Activated B cell treated with CpG ODN at 0.5 μM for 24 hours (primary cell): ENCODE measurements around the gene TIMM17B. TPM values are rescaled to one million over a fixed set of nuclear protein-coding genes. Genes with fewer than 3 reads are reported as not detected.

Experiments used
- ATAC-seq: fragments of 200-7000 bp; cut with Tn5 transposase; one replicate; pipeline ENCODE4 v1.10.0; 2021; ENCODE audit warnings: low read depth, mild to moderate bottlenecking, moderate library complexity
- CTCF ChIA-PET: fragments of 350-600 bp; sonication (Branson Sonifier 250); formaldehyde crosslinking; loops from one replicate; lab custom pipeline; 2021; ENCODE audit warnings: antibody characterized with exemption; lab: Charles Lee
- POLR2A ChIA-PET: fragments of 350-600 bp; sonication (Branson Sonifier 250); formaldehyde crosslinking; loops from one replicate; lab custom pipeline; 2021; ENCODE audit warnings: antibody characterized with exemption; lab: Charles Lee
- DNase-seq: peaks from one replicate; pipeline ENCODE4 v3.0.0; 2022
- H3K27ac Mint-ChIP-seq: one replicate; pipeline ENCODE4 v1.8.0; 2020; ENCODE audit warnings: mixed read lengths
- H3K27me3 Mint-ChIP-seq: one replicate; pipeline ENCODE4 v1.8.0; 2021; ENCODE audit warnings: mixed read lengths
- H3K36me3 Mint-ChIP-seq: one replicate; pipeline ENCODE4 v1.8.0; 2021; ENCODE audit warnings: low read depth, mixed read lengths
- H3K4me1 Mint-ChIP-seq: one replicate; pipeline ENCODE4 v1.8.0; 2021; ENCODE audit warnings: mixed read lengths
- H3K4me3 Mint-ChIP-seq: one replicate; pipeline ENCODE4 v1.8.0; 2020; ENCODE audit warnings: mild to moderate bottlenecking, mixed read lengths
- H3K9me3 Mint-ChIP-seq: one replicate; pipeline ENCODE4 v1.8.0; 2020; ENCODE audit warnings: mixed read lengths
- CTCF ChIP-seq: fragments of 200-600 bp; IDR thresholded peaks from one replicate; pipeline ENCODE4 v1.8.0; 2022; ENCODE audit warnings: antibody characterized with exemption, mild to moderate bottlenecking
- intact Hi-C: fragments of 100-400 bp; cut with micrococcal nuclease; formaldehyde crosslinking; loops from one replicate; pipeline ENCODE4 v1.15.1; 2024
- total RNA-seq: library from RNA; stranded (reverse); gene quantifications from 2 replicates; pipeline ENCODE4 v1.2.3, GENCODE V29; 2022

Gene TIMM17B
- total RNA-seq, 1 donor from 2014 or later, result 47.8 TPM

GRCh38 chrX:48904180-48904579 lies 6.6 kb upstream of the TIMM17B start:
- Mint-ChIP-seq H3K27ac (no peak overlapping the region), H3K9me3 (no peaks in the 10 kb centered on the region), H3K36me3 (peaks cover 51% of the 10 kb centered on the region), H3K4me3 (no peak overlapping the region), H3K4me1 (peaks cover 3% of the 10 kb centered on the region), H3K27me3 (no peaks in the 10 kb centered on the region)
- no peak for DNase-seq
- no peak for ATAC-seq
- CTCF ChIA-PET, result no interaction called here
- intact Hi-C loops, result no loop called here
- TF ChIP-seq CTCF, result no peak
- POLR2A ChIA-PET, result interaction anchor here (0.6 to 2.0 kb wide), 2 partner anchors 8 to 9 kb away, joined by 11 to 12 read pairs; partner anchors contain the start of gene SLC35A2

- intact Hi-C loops, result no loop called here
- Mint-ChIP-seq H3K9me3 (no peaks in the 10 kb centered on the region), H3K4me1 (peaks cover 6% of the 10 kb centered on the region), H3K36me3 (peaks cover 45% of the 10 kb centered on the region), H3K27me3 (no peaks in the 10 kb centered on the region), H3K27ac (no peak overlapping the region), H3K4me3 (no peak overlapping the region)
- DNase-seq (no peak), ATAC-seq (no peak)
- ChIA-PET POLR2A (interaction anchor here (2.0 kb wide), 1 partner anchor 9 kb away, joined by 12 read pairs; the partner anchor contains the start of gene SLC35A2), CTCF (no interaction called here)
- TF ChIP-seq CTCF, result no peak
Observed at GRCh38 chrX:48903290-48903689, 5.7 kb upstream of the TIMM17B start.

GRCh38 chrX:48902776-48903175 lies 5.2 kb upstream of the TIMM17B start:
- Mint-ChIP-seq H3K27me3 (no peaks in the 10 kb centered on the region), H3K4me3 (no peak overlapping the region), H3K27ac (no peak overlapping the region), H3K36me3 (peaks cover 49% of the 10 kb centered on the region), H3K4me1 (peaks cover 9% of the 10 kb centered on the region), H3K9me3 (no peaks in the 10 kb centered on the region)
- POLR2A ChIA-PET, result interaction anchor here (2.0 kb wide), 1 partner anchor 9 kb away, joined by 12 read pairs; the partner anchor contains the start of gene SLC35A2
- no peak for ATAC-seq
- intact Hi-C loops, result no loop called here
- no peak for TF ChIP-seq CTCF
- no peak for DNase-seq
- CTCF ChIA-PET, result no interaction called here

- DNase-seq (no peak), ATAC-seq (no peak)
- H3K9me3 Mint-ChIP-seq, result no peaks in the 10 kb centered on the region
- H3K4me1 Mint-ChIP-seq, result peaks cover 13% of the 10 kb centered on the region
- H3K36me3 Mint-ChIP-seq, result peaks cover 54% of the 10 kb centered on the region
- H3K4me3 Mint-ChIP-seq, result no peak overlapping the region
- ChIA-PET CTCF (no interaction called here), POLR2A (interaction anchor here (2.0 kb wide), 1 partner anchor 10 kb away, joined by 12 read pairs; the partner anchor contains the start of gene SLC35A2)
- no peaks in the 10 kb centered on the region for H3K27me3 Mint-ChIP-seq
- no peak for TF ChIP-seq CTCF
- no peak overlapping the region for H3K27ac Mint-ChIP-seq
- intact Hi-C loops, result no loop called here
Observed at GRCh38 chrX:48902135-48902534, 4.6 kb upstream of the TIMM17B start.

- intact Hi-C loops, result no loop called here
- no peak overlapping the region for H3K27ac Mint-ChIP-seq
- H3K4me3 Mint-ChIP-seq, result no peak overlapping the region
- no peaks in the 10 kb centered on the region for H3K9me3 Mint-ChIP-seq
- ChIA-PET POLR2A (interaction anchor here (0.6 kb wide), 3 partner anchors 11 to 51 kb away, joined by 3 read pairs; partner anchors contain the start of gene SLC35A2), CTCF (no interaction called here)
- DNase-seq (no peak), ATAC-seq (no peak)
- no peaks in the 10 kb centered on the region for H3K27me3 Mint-ChIP-seq
- peaks cover 23% of the 10 kb centered on the region for H3K4me1 Mint-ChIP-seq
- H3K36me3 Mint-ChIP-seq, result peaks cover 58% of the 10 kb centered on the region
- no peak for TF ChIP-seq CTCF
Observed at GRCh38 chrX:48901069-48901468, 3.5 kb upstream of the TIMM17B start.
